Measurements from ENCODE around the gene FNIP1.

DNA sequence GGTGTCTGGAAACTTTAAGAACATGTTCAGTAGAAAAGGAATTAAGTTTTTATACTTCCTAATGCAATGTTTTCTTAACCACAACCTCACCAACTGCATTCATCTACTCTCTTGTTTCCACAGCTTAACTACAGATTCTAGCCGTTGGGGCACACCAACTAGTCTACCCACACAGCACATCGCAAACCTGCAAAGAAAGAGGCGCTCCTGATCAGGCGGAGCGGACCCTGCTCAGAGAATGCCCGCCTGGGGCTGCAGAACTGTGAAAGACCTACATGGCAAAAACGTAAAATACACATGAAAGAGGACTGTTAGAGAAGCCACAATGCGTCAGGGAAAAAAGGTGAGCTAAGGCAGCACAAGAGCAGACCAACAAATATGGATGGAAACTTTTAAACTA, 86.4 kb downstream of the FNIP1 start:
- no peak for TF ChIP-seq POLR2A (IDR thresholded peaks at IDR 0.05)
- TF ChIP-seq, protein P1, sequence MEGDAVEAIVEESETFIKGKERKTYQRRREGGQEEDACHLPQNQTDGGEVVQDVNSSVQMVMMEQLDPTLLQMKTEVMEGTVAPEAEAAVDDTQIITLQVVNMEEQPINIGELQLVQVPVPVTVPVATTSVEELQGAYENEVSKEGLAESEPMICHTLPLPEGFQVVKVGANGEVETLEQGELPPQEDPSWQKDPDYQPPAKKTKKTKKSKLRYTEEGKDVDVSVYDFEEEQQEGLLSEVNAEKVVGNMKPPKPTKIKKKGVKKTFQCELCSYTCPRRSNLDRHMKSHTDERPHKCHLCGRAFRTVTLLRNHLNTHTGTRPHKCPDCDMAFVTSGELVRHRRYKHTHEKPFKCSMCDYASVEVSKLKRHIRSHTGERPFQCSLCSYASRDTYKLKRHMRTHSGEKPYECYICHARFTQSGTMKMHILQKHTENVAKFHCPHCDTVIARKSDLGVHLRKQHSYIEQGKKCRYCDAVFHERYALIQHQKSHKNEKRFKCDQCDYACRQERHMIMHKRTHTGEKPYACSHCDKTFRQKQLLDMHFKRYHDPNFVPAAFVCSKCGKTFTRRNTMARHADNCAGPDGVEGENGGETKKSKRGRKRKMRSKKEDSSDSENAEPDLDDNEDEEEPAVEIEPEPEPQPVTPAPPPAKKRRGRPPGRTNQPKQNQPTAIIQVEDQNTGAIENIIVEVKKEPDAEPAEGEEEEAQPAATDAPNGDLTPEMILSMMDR (IDR thresholded peaks at IDR 0.05) = no peak

Measured in stomach (tissue), 4 donors.